H1 (cell line): ENCODE data around the gene UXT. TPM values are rescaled to one million over a fixed set of nuclear protein-coding genes. Genes with fewer than 3 reads are reported as not detected.

Source experiments
- CTCF ChIA-PET: fragments of 300-600 bp; sonication (Branson Sonifier 250); formaldehyde crosslinking; loops from one replicate; lab custom pipeline; 2021; ENCODE audit not compliant: partially characterized antibody; lab: Charles Lee
- POLR2A ChIA-PET: fragments of 300-600 bp; sonication (Branson Sonifier 250); formaldehyde crosslinking; loops from one replicate; lab custom pipeline; 2021; ENCODE audit warnings: inconsistent platforms; ENCODE audit not compliant: partially characterized antibody; lab: Charles Lee
- DNase-seq, 2 experiments: peaks; one replicate each; pipeline versions ENCODE4 v3.0.0 to v3.0.0-alpha.2; 2010 to 2022; ENCODE audit warnings: low spot score in 2 of 2, low read depth in 1 of 2, mixed read lengths in 1 of 2
- FAIRE-seq: peaks from 2 replicates; lab custom pipeline; 2011; peaks lifted over from hg19 to GRCh38; lab: Jason Lieb, UNC
- H2AFZ ChIP-seq: 2 replicates; pipeline ENCODE4 v1.8.1; 2012; ENCODE audit warnings: low read length, inconsistent platforms
- H2AK5ac ChIP-seq: 2 replicates; pipeline ENCODE4 v1.6.1; 2013; ENCODE audit warnings: low read depth, low read length
- H2BK120ac ChIP-seq: replicated peaks from 2 replicates; pipeline ENCODE3; 2013; ENCODE audit warnings: low read depth, low read length, inconsistent platforms
- H2BK12ac ChIP-seq: 2 replicates; pipeline ENCODE4 v1.6.1; 2013; ENCODE audit warnings: low read depth, low read length
- H2BK15ac ChIP-seq: 2 replicates; pipeline ENCODE4 v1.6.1; 2013; ENCODE audit warnings: low read length
- H2BK20ac ChIP-seq: 2 replicates; pipeline ENCODE4 v1.6.1; 2013; ENCODE audit warnings: low read length
- H2BK5ac ChIP-seq: 2 replicates; pipeline ENCODE4 v1.6.1; 2013; ENCODE audit warnings: low read depth, low read length
- H3K14ac ChIP-seq: 2 replicates; pipeline ENCODE4 v1.6.1; 2013; ENCODE audit warnings: inconsistent platforms; ENCODE audit not compliant: insufficient read length
- H3K18ac ChIP-seq: 2 replicates; pipeline ENCODE4 v1.6.1; 2013; ENCODE audit warnings: low read length; ENCODE audit errors: extremely low read depth
- H3K23ac ChIP-seq: 2 replicates; pipeline ENCODE4 v1.6.1; 2013; ENCODE audit warnings: inconsistent platforms; ENCODE audit not compliant: insufficient read length
- H3K23me2 ChIP-seq: 2 replicates; pipeline ENCODE4 v1.6.1; 2013; ENCODE audit warnings: low read depth, low read length
- H3K27ac ChIP-seq: 2 replicates; pipeline ENCODE4 v1.6.1; 2011; ENCODE audit warnings: low read depth, low read length, inconsistent platforms
- H3K27me3 ChIP-seq, 4 experiments: replicated peaks in 1 of 4; 1 replicate in 1 of 4; 2 replicates in 3 of 4; pipeline versions ENCODE4 v1.6.1 to v1.8.1; 2011 to 2013; ENCODE audit warnings: low read length in 3 of 4, mild to moderate bottlenecking in 3 of 4, inconsistent platforms in 2 of 4, mixed read lengths in 2 of 4, moderate library complexity in 1 of 4; ENCODE audit not compliant: control insufficient read depth in 3 of 4, insufficient read depth in 3 of 4; ENCODE audit errors: extremely low read depth in 1 of 4
- H3K36me3 ChIP-seq, 4 experiments: 2 replicates each; pipeline versions ENCODE4 v1.6.1 to v1.8.1; 2011 to 2013; ENCODE audit warnings: mild to moderate bottlenecking in 4 of 4, low read length in 3 of 4, moderate library complexity in 2 of 4, control low read depth in 1 of 4, inconsistent platforms in 1 of 4; ENCODE audit not compliant: insufficient read depth in 4 of 4, control insufficient read depth in 2 of 4
- H3K4ac ChIP-seq: replicated peaks from 2 replicates; pipeline ENCODE3; 2013; ENCODE audit warnings: low read length, low read depth, mixed read lengths, inconsistent platforms; ENCODE audit not compliant: insufficient read length
- H3K4me1 ChIP-seq, 4 experiments: replicated peaks in 1 of 4; 1 replicate in 1 of 4; 2 replicates in 3 of 4; pipeline versions ENCODE4 v1.6.1 to v1.8.1; 2011 to 2013; ENCODE audit warnings: low read length in 3 of 4, inconsistent platforms in 2 of 4, mixed read lengths in 1 of 4; ENCODE audit not compliant: insufficient read depth in 4 of 4, control insufficient read depth in 3 of 4
- H3K4me2 ChIP-seq, 2 experiments: 2 replicates each; pipeline versions ENCODE4 v1.6.1 to v1.8.1; 2011 to 2013; ENCODE audit warnings: low read depth in 2 of 2, low read length in 2 of 2, control low read depth in 1 of 2, inconsistent platforms in 1 of 2, mild to moderate bottlenecking in 1 of 2; ENCODE audit not compliant: insufficient read depth in 1 of 2
- H3K4me3 ChIP-seq, 4 experiments: fragments of 200-600, 300-600 bp in 1 of 4; sonication (generic), shearing (Covaris generic), sonication (Bioruptor Twin) in 1 of 4; 2 replicates each; pipeline versions ENCODE4 v1.5.1 to v1.8.1; 2011 to 2016; ENCODE audit warnings: low read length in 4 of 4, low read depth in 3 of 4, control low read depth in 2 of 4, inconsistent platforms in 2 of 4, mild to moderate bottlenecking in 2 of 4, mixed read lengths in 1 of 4, moderate library complexity in 1 of 4; ENCODE audit not compliant: insufficient read depth in 2 of 4; ENCODE audit errors: extremely low read depth in 1 of 4
- H3K56ac ChIP-seq: replicated peaks from 2 replicates; pipeline ENCODE3; 2013; ENCODE audit warnings: low read depth, mild to moderate bottlenecking, mixed read lengths, low read length, inconsistent platforms; ENCODE audit not compliant: insufficient read length
- H3K79me1 ChIP-seq: 2 replicates; pipeline ENCODE4 v1.6.1; 2013; ENCODE audit warnings: low read depth, low read length, control low read depth
- H3K79me2 ChIP-seq, 2 experiments: 2 replicates each; pipeline versions ENCODE4 v1.6.1 to v1.8.1; 2012 to 2013; ENCODE audit warnings: low read length in 2 of 2, mild to moderate bottlenecking in 2 of 2, inconsistent platforms in 1 of 2; ENCODE audit not compliant: insufficient read depth in 2 of 2, control insufficient read depth in 1 of 2
- H3K9ac ChIP-seq, 4 experiments: replicated peaks in 1 of 4; 1 replicate in 1 of 4; 2 replicates in 3 of 4; pipeline versions ENCODE4 v1.6.1 to v1.8.1; 2011 to 2013; ENCODE audit warnings: low read depth in 3 of 4, low read length in 3 of 4, control low read depth in 2 of 4, mild to moderate bottlenecking in 2 of 4, moderate library complexity in 2 of 4, inconsistent platforms in 1 of 4; ENCODE audit errors: extremely low read depth in 1 of 4
- H3K9me3 ChIP-seq, 2 experiments: 2 replicates each; pipeline versions ENCODE4 v1.6.1 to v1.8.1; 2012 to 2013; ENCODE audit warnings: mild to moderate bottlenecking in 2 of 2, moderate library complexity in 2 of 2, control low read depth in 1 of 2, inconsistent platforms in 1 of 2, low read depth in 1 of 2, low read length in 1 of 2, mixed read lengths in 1 of 2; ENCODE audit not compliant: insufficient read depth in 2 of 2
- H4K20me1 ChIP-seq, 2 experiments: replicated peaks in 1 of 2; 2 replicates each; pipeline versions ENCODE3 to v1.8.1; 2011 to 2013; ENCODE audit warnings: inconsistent platforms in 2 of 2, low read length in 2 of 2, mild to moderate bottlenecking in 1 of 2; ENCODE audit not compliant: insufficient read depth in 2 of 2, control insufficient read depth in 1 of 2
- H4K5ac ChIP-seq: 2 replicates; pipeline ENCODE4 v1.6.1; 2013; ENCODE audit warnings: low read length, low read depth, mixed read lengths, inconsistent platforms; ENCODE audit not compliant: insufficient read length
- H4K8ac ChIP-seq: 2 replicates; pipeline ENCODE4 v1.8.0; 2013; ENCODE audit warnings: mild to moderate bottlenecking, moderate library complexity, low read length, inconsistent platforms; ENCODE audit not compliant: insufficient read depth; ENCODE audit errors: extremely low read depth
- H4K91ac ChIP-seq: replicated peaks from 2 replicates; pipeline ENCODE3; 2013; ENCODE audit warnings: low read length, mixed read lengths, inconsistent platforms; ENCODE audit not compliant: insufficient read length
- GTF2F1 ChIP-seq: IDR thresholded peaks from 2 replicates; pipeline ENCODE4 v1.6.1; 2012; ENCODE audit warnings: low read depth, low read length, improper control_type of control experiment, borderline replicate concordance
- HDAC2 ChIP-seq, 2 experiments: fragments of 300-600 bp in 1 of 2; sonication (generic) in 1 of 2; IDR thresholded peaks; 2 replicates each; pipeline ENCODE4 v1.6.1; 2011 to 2012; ENCODE audit warnings: low read depth in 2 of 2, low read length in 2 of 2, mild to moderate bottlenecking in 2 of 2, moderate library complexity in 2 of 2, borderline replicate concordance in 1 of 2, inconsistent platforms in 1 of 2
- KDM4A ChIP-seq: IDR thresholded peaks from one replicate; pipeline ENCODE4 v1.7.1; 2012; ENCODE audit warnings: low read depth, mild to moderate bottlenecking, moderate library complexity, low read length, inconsistent platforms; ENCODE audit not compliant: severe bottlenecking
- NANOG ChIP-seq: IDR thresholded peaks from 2 replicates; pipeline ENCODE4 v1.6.1; 2011; ENCODE audit warnings: low read length, low read depth, mild to moderate bottlenecking, inconsistent platforms; ENCODE audit not compliant: insufficient read depth, poor library complexity, severe bottlenecking
- RBBP5 ChIP-seq: IDR thresholded peaks from 2 replicates; pipeline ENCODE4 v1.7.1; 2012; ENCODE audit warnings: low read depth, mild to moderate bottlenecking, inconsistent platforms, low read length, moderate library complexity, borderline replicate concordance
- RFX5 ChIP-seq: IDR thresholded peaks from 2 replicates; pipeline ENCODE4 v1.6.1; 2011; ENCODE audit warnings: low read depth, low read length, improper control_type of control experiment, borderline replicate concordance
- SIRT6 ChIP-seq: IDR thresholded peaks from one replicate; pipeline ENCODE4 v1.7.1; 2012; ENCODE audit warnings: low read length, inconsistent platforms
- SP1 ChIP-seq: IDR thresholded peaks from 2 replicates; pipeline ENCODE4 v1.6.1; 2011; ENCODE audit warnings: low read depth, low read length
- SP2 ChIP-seq: IDR thresholded peaks from 2 replicates; pipeline ENCODE4 v1.6.1; 2012; ENCODE audit warnings: mild to moderate bottlenecking, low read length, inconsistent platforms
- SRF ChIP-seq: IDR thresholded peaks from 2 replicates; pipeline ENCODE4 v1.6.1; 2011; ENCODE audit warnings: mild to moderate bottlenecking, low read depth, low read length, moderate library complexity
- TAF7 ChIP-seq: optimal IDR thresholded peaks from 2 replicates; pipeline ENCODE3; 2011; ENCODE audit warnings: low read depth, mild to moderate bottlenecking, inconsistent platforms, low read length, moderate library complexity, borderline replicate concordance
- USF2 ChIP-seq: IDR thresholded peaks from 2 replicates; pipeline ENCODE4 v1.6.1; 2011; ENCODE audit warnings: low read length, improper control_type of control experiment
- ZNF274 ChIP-seq: IDR thresholded peaks from 2 replicates; pipeline ENCODE4 v1.7.0; 2012; ENCODE audit warnings: low read length, borderline replicate concordance; ENCODE audit errors: extremely low read depth
- WGBS, 2 experiments: shearing (Covaris generic) in 1 of 2; methylation state at CpG; one replicate each; pipeline versions ENCODE4 v1.1.6 to v1.1.7; 2013 to 2015; ENCODE audit warnings: low lambda C conversion rate in 2 of 2, mixed read lengths in 2 of 2, inconsistent platforms in 1 of 2, low coverage in 1 of 2, missing lambda C conversion rate in 1 of 2; ENCODE audit not compliant: insufficient replicate concordance in 2 of 2, insufficient coverage in 1 of 2, insufficient read length in 1 of 2; ENCODE audit errors: extremely low coverage in 1 of 2, missing lambda C conversion rate in 1 of 2; 5-methylcytosine and 5-hydroxymethylcytosine counted together
- polyA plus RNA-seq, 7 experiments: library from polyadenylated mRNA; depleted of rRNA in 3 of 7; stranded (reverse) in 5 of 7; unstranded in 2 of 7; fragments of >200 nt in 5 of 7; fragments of 200-250 nt in 2 of 7; gene quantifications; 1 replicate in 5 of 7; 2 replicates in 1 of 7; 4 replicates in 1 of 7; pipeline versions ENCODE4 v1.2.1 to v1.2.3, GENCODE V29; 2011 to 2013; ENCODE audit warnings: missing spikeins in 2 of 7, mixed read lengths in 2 of 7
- total RNA-seq: library from RNA; stranded (reverse); fragmentation: NEBNext Ultra II Directional; extraction: Animal tissue kit (Norgen Biotek cat#: 25700); gene quantifications from 2 replicates; pipeline ENCODE4 v1.2.1, GENCODE V29; 2021

Gene UXT
- total and polyA plus RNA-seq, 2 of the 8 experiments (the other 6 are each of a cell fraction or from before 2014, with no cell fraction given), result 69.4 to 116 TPM

GRCh38 chrX:47605024-47605423 lies 54.0 kb downstream of the UXT start:
- Histone ChIP-seq H3K4me1 (peaks cover 0 to 8% (median 3%) of the 10 kb centered on the region in 4 experiments; a peak in 6 of 7 replicates), H3K4ac (no peak overlapping the region), H4K20me1 (no peaks in the 10 kb centered on the region), H2BK20ac (no peak overlapping the region), H3K9me3 (no peaks in the 10 kb centered on the region), H3K4me3 (no peak overlapping the region), H3K27me3 (no peaks in the 10 kb centered on the region), H3K27ac (no peak overlapping the region), H2BK5ac (no peak overlapping the region), H3K23ac (no peak overlapping the region), H3K36me3 (no peaks in the 10 kb centered on the region; a peak in 1 of 8 replicates), H3K23me2 (no peaks in the 10 kb centered on the region), H2AFZ (no peak overlapping the region), H3K9ac (no peak overlapping the region), H4K91ac (no peak overlapping the region), H3K14ac (no peak overlapping the region), H4K5ac (no peak overlapping the region), H3K4me2 (no peak overlapping the region), H4K8ac (no peak overlapping the region), H3K56ac (no peak overlapping the region), H3K79me2 (no peaks in the 10 kb centered on the region), H2BK15ac (no peak overlapping the region), H3K18ac (no peak overlapping the region), H2AK5ac (no peak overlapping the region), H3K79me1 (no peaks in the 10 kb centered on the region), H2BK120ac (no peak overlapping the region), H2BK12ac (no peak overlapping the region)
- no peak for FAIRE-seq
- ChIA-PET POLR2A (interaction anchor here (1.8 kb wide), 1 partner anchor 11 kb away, joined by 4 read pairs; no protein-coding TSS in a partner anchor), CTCF (interaction anchor here (0.9 to 1.3 kb wide), 3 partner anchors 23 to 202 kb away, joined by 3 to 5 read pairs (median 3); no protein-coding TSS in a partner anchor)
- DNase-seq, result no peak
- 90% methylated on average over 8 of the region's 9 CpGs; no CpG with 5 or more reads in 1 of the 2 experiments for WGBS, 2 experiments
- TF ChIP-seq NANOG (no peak), TAF7 (no peak), KDM4A (no peak), GTF2F1 (no peak), SRF (no peak), ZNF274 (no peak), RFX5 (no peak), RBBP5 (no peak), SP1 (no peak), SP2 (no peak), HDAC2 (IDR thresholded peaks at IDR 0.05; ENCODE audit: borderline replicate concordance in 1 of 2, low read depth in 2 of 2, low read length in 2 of 2) (no peak), USF2 (no peak), SIRT6 (no peak)
